ENCODE measurements around the gene SLC2A11.

- TF ChIP-seq CTCF (IDR thresholded peaks at IDR 0.05) (no peak), POLR2A (IDR thresholded peaks at IDR 0.05) (no peak)
Measured at GRCh38 chr22:23826510-23827350, 30.9 kb upstream of the SLC2A11 start.

Measured in esophagus squamous epithelium (tissue), 4 donors.